ENCODE data around the gene EYA2.

The EYA2 gene

DNA sequence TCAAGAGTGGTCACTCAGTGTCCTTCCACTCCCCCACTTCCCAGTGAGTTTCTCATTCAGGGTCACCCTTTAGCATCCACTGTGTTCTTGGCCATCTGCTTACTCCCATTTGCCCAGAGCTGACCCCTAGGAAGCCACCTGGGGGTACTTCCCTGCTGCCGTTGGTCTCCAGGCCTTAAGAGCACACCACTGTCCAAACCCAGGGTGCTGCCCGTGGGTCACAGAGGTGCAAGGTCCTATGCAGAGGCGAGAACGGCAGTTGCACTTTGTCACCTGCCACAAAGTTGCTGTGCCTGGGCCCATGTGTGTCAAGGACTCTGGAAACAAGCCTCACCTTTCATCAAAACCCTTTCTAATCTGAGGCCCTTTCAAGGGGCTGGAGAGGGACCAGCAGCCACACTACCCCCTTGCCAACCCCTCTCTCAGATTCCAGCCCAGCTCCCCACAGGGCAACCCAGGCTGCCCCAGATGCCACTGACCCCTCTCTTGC is 270.8 kb downstream of the EYA2 start:
- no peaks in the 10 kb centered on the region for H3K27me3 ChIP-seq (ENCODE audit: insufficient read depth, low read depth)
- no peaks in the 10 kb centered on the region for H3K36me3 ChIP-seq (ENCODE audit: insufficient read depth)
- no peak overlapping the region for H3K27ac ChIP-seq
- H3K9ac ChIP-seq: no peak overlapping the region
- no peaks in the 10 kb centered on the region for H3K4me1 ChIP-seq (ENCODE audit: low read depth, poor library complexity, severe bottlenecking)
- H2AFZ ChIP-seq (ENCODE audit: low read depth): no peak overlapping the region
- no peak overlapping the region for H3K4me3 ChIP-seq (IDR thresholded peaks at IDR 0.05; ENCODE audit: insufficient read depth, low read depth, low read length)
- TF ChIP-seq CTCF (conservative IDR thresholded peaks at IDR 0.05; ENCODE audit: low read depth, low read length): no peak
- no peaks in the 10 kb centered on the region for H4K20me1 ChIP-seq (ENCODE audit: insufficient read depth)
- H3K4me2 ChIP-seq: no peak overlapping the region
- H3K79me2 ChIP-seq (ENCODE audit: insufficient read depth, low read depth): no peaks in the 10 kb centered on the region

DNA sequence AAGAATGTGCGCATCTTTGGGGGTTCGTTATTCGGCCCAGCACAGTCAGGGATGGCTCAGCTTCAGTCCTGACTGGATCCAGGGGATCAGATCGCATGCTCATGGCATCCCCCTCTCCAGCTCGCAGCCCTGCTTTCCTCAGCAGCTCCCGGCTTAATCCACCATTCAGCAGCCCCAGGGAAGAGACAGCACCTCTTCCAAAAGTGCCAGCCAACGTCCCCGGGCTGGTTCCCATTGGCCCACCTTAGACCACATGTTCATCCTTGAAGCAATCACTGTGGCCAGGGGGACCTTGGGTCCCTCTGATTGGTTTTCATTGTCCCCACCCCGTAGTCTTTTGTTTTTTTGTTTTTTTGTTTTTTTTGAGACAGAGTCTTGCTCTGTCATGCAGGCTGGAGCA is 273.2 kb downstream of the EYA2 start:
- Histone ChIP-seq H3K4me2 (no peak overlapping the region), H3K36me3 (ENCODE audit: insufficient read depth) (no peaks in the 10 kb centered on the region), H3K9ac (no peak overlapping the region), H3K4me3 (IDR thresholded peaks at IDR 0.05; ENCODE audit: insufficient read depth, low read depth, low read length) (no peak overlapping the region), H3K79me2 (ENCODE audit: insufficient read depth, low read depth) (no peaks in the 10 kb centered on the region), H2AFZ (ENCODE audit: low read depth) (no peak overlapping the region), H3K4me1 (ENCODE audit: low read depth, poor library complexity, severe bottlenecking) (no peaks in the 10 kb centered on the region), H3K27me3 (ENCODE audit: insufficient read depth, low read depth) (no peaks in the 10 kb centered on the region), H3K27ac (no peak overlapping the region), H4K20me1 (ENCODE audit: insufficient read depth) (no peaks in the 10 kb centered on the region)
- no peak for TF ChIP-seq CTCF (conservative IDR thresholded peaks at IDR 0.05; ENCODE audit: low read depth, low read length)

DNA sequence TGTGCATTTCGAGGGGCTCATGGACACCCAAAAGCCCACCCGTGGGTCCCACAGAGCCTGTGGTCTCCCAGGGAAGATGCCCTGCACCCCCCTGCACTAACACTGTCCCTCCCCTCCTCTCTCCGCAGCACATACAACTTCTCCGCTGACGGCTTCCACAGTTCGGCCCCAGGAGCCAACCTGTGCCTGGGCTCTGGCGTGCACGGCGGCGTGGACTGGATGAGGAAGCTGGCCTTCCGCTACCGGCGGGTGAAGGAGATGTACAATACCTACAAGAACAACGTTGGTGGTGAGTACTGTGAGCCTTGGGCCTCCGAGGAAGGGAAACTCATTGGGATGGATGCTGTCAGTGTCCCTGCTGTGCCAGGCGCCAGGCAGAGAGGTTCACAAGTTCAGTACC is 277.9 kb downstream of the EYA2 start:
- no peaks in the 10 kb centered on the region for H3K27me3 ChIP-seq (ENCODE audit: insufficient read depth, low read depth)
- H3K4me2 ChIP-seq: no peak overlapping the region
- H3K4me1 ChIP-seq (ENCODE audit: low read depth, poor library complexity, severe bottlenecking): no peaks in the 10 kb centered on the region
- no peaks in the 10 kb centered on the region for H3K79me2 ChIP-seq (ENCODE audit: insufficient read depth, low read depth)
- no peaks in the 10 kb centered on the region for H4K20me1 ChIP-seq (ENCODE audit: insufficient read depth)
- H3K9ac ChIP-seq: no peak overlapping the region
- H3K36me3 ChIP-seq (ENCODE audit: insufficient read depth): 0 out of 2 replicates have a peak, but pooled peaks cover 3% of the 10 kb centered on the region
- H2AFZ ChIP-seq (ENCODE audit: low read depth): no peak overlapping the region
- H3K27ac ChIP-seq: no peak overlapping the region
- TF ChIP-seq CTCF (conservative IDR thresholded peaks at IDR 0.05; ENCODE audit: low read depth, low read length): no peak
- H3K4me3 ChIP-seq (IDR thresholded peaks at IDR 0.05; ENCODE audit: insufficient read depth, low read depth, low read length): no peak overlapping the region

- Histone ChIP-seq H3K36me3 (ENCODE audit: insufficient read depth) (0 out of 2 replicates have a peak, but pooled peaks cover 3% of the 10 kb centered on the region), H3K27me3 (ENCODE audit: insufficient read depth, low read depth) (no peaks in the 10 kb centered on the region), H3K4me3 (IDR thresholded peaks at IDR 0.05; ENCODE audit: insufficient read depth, low read depth, low read length) (no peak overlapping the region), H2AFZ (ENCODE audit: low read depth) (no peak overlapping the region), H3K4me1 (ENCODE audit: low read depth, poor library complexity, severe bottlenecking) (no peaks in the 10 kb centered on the region), H3K4me2 (no peak overlapping the region), H3K9ac (no peak overlapping the region), H3K27ac (no peak overlapping the region), H4K20me1 (ENCODE audit: insufficient read depth) (no peaks in the 10 kb centered on the region), H3K79me2 (ENCODE audit: insufficient read depth, low read depth) (no peaks in the 10 kb centered on the region)
- no peak for TF ChIP-seq CTCF (conservative IDR thresholded peaks at IDR 0.05; ENCODE audit: low read depth, low read length)
Observed at GRCh38 chr20:47173596-47174216, 279.1 kb downstream of the EYA2 start.

Data from KMS-11 (cell line).